ENCODE measurements around the gene CDCA3.

The CDCA3 gene

GRCh38 chr12:6837370-6838060, 13.6 kb downstream of the CDCA3 start:
- no peaks in the 10 kb centered on the region for H3K79me2 ChIP-seq
- H2AFZ ChIP-seq, result no peak overlapping the region
- no peak overlapping the region for H3K9ac ChIP-seq
- TF ChIP-seq CTCF (IDR thresholded peaks at IDR 0.05), result no peak
- no peaks in the 10 kb centered on the region for H3K36me3 ChIP-seq (ENCODE audit: control insufficient read depth, insufficient read depth, low read length)
- H3K4me3 ChIP-seq (ENCODE audit: low read depth, low read length), result no peak overlapping the region
- H3K27ac ChIP-seq, result no peak overlapping the region
- no peak overlapping the region for H3K4me2 ChIP-seq (ENCODE audit: low read length)
- H3K27me3 ChIP-seq (ENCODE audit: control insufficient read depth, insufficient read depth, low read length), result no peaks in the 10 kb centered on the region
- no peaks in the 10 kb centered on the region for H3K9me3 ChIP-seq (ENCODE audit: control insufficient read depth, low read length)
- no peaks in the 10 kb centered on the region for H3K4me1 ChIP-seq

GRCh38 chr12:6836851-6837250, 14.2 kb downstream of the CDCA3 start:
- Histone ChIP-seq H3K4me2 (ENCODE audit: low read length) (no peak overlapping the region), H3K9ac (no peak overlapping the region), H3K4me3 (ENCODE audit: low read depth, low read length) (no peak overlapping the region), H3K27ac (no peak overlapping the region), H2AFZ (no peak overlapping the region), H3K4me1 (no peaks in the 10 kb centered on the region), H3K79me2 (no peaks in the 10 kb centered on the region), H3K9me3 (ENCODE audit: control insufficient read depth, low read length) (no peaks in the 10 kb centered on the region), H3K27me3 (ENCODE audit: control insufficient read depth, insufficient read depth, low read length) (no peaks in the 10 kb centered on the region), H3K36me3 (ENCODE audit: control insufficient read depth, insufficient read depth, low read length) (no peaks in the 10 kb centered on the region)
- no peak for TF ChIP-seq CTCF (IDR thresholded peaks at IDR 0.05)

GRCh38 chr12:6834873-6835272, 16.2 kb downstream of the CDCA3 start:
- Histone ChIP-seq H3K4me1 (peaks cover under 1% of the 10 kb centered on the region), H3K36me3 (ENCODE audit: control insufficient read depth, insufficient read depth, low read length) (no peaks in the 10 kb centered on the region)

GRCh38 chr12:6834254-6834653, 16.8 kb downstream of the CDCA3 start:
- no peak overlapping the region for H3K27ac ChIP-seq
- no peak overlapping the region for H3K9ac ChIP-seq
- no peak overlapping the region for H2AFZ ChIP-seq
- H3K79me2 ChIP-seq, result no peaks in the 10 kb centered on the region
- no peaks in the 10 kb centered on the region for H3K36me3 ChIP-seq (ENCODE audit: control insufficient read depth, insufficient read depth, low read length)
- peaks cover 3% of the 10 kb centered on the region for H3K4me1 ChIP-seq
- no peak overlapping the region for H3K4me2 ChIP-seq (ENCODE audit: low read length)
- TF ChIP-seq CTCF (IDR thresholded peaks at IDR 0.05), result no peak
- no peaks in the 10 kb centered on the region for H3K9me3 ChIP-seq (ENCODE audit: control insufficient read depth, low read length)
- no peak overlapping the region for H3K4me3 ChIP-seq (ENCODE audit: low read depth, low read length)
- H3K27me3 ChIP-seq (ENCODE audit: control insufficient read depth, insufficient read depth, low read length), result no peaks in the 10 kb centered on the region

More at GRCh38 chr12:6834873-6835272, 16.2 kb downstream of the CDCA3 start:
- Histone ChIP-seq H2AFZ (no peak overlapping the region), H3K4me3 (ENCODE audit: low read depth, low read length) (no peak overlapping the region), H3K4me2 (ENCODE audit: low read length) (no peak overlapping the region), H3K79me2 (no peaks in the 10 kb centered on the region), H3K9me3 (ENCODE audit: control insufficient read depth, low read length) (no peaks in the 10 kb centered on the region), H3K27me3 (ENCODE audit: control insufficient read depth, insufficient read depth, low read length) (no peaks in the 10 kb centered on the region), H3K9ac (no peak overlapping the region), H3K27ac (no peak overlapping the region)
- no peak for TF ChIP-seq CTCF (IDR thresholded peaks at IDR 0.05)
